ENCODE data around the gene SARS1.

SARS1 gene

GRCh38 chr1:109249654-109250401 is 36.1 kb downstream of the SARS1 start:
- peak; percentile 81 for DNase-seq (ENCODE audit: low spot score)

- no peak for DNase-seq (ENCODE audit: low spot score)
These were observed 36.9 kb downstream of the SARS1 start for GRCh38 chr1:109250454-109251276.

- no peak for DNase-seq (ENCODE audit: low spot score)
These were observed 37.8 kb downstream of the SARS1 start for GRCh38 chr1:109251277-109252166.

GRCh38 chr1:109252167-109252892 is 38.6 kb downstream of the SARS1 start:
- no peak for DNase-seq (ENCODE audit: low spot score)

GRCh38 chr1:109252893-109253802 is 39.4 kb downstream of the SARS1 start:
- peak; percentile 58 for DNase-seq (ENCODE audit: low spot score)

- peak; percentile 64 for DNase-seq (ENCODE audit: low spot score)
These were observed 40.3 kb downstream of the SARS1 start for GRCh38 chr1:109253803-109254620.

- peak; percentile 42 for DNase-seq (ENCODE audit: low spot score)
These were observed 40.9 kb downstream of the SARS1 start for GRCh38 chr1:109254621-109255096.

- peak; percentile 68 for DNase-seq (ENCODE audit: low spot score)
These were observed 41.5 kb downstream of the SARS1 start for GRCh38 chr1:109255097-109255651.

GRCh38 chr1:109255678-109256077 is 42.0 kb downstream of the SARS1 start:
- DNase-seq (ENCODE audit: low spot score): no peak

GRCh38 chr1:109256085-109256484 is 42.4 kb downstream of the SARS1 start:
- DNase-seq (ENCODE audit: low spot score): no peak

- DNase-seq (ENCODE audit: low spot score): no peak
These were observed 43.4 kb downstream of the SARS1 start for GRCh38 chr1:109256971-109257681.

- no peak for DNase-seq (ENCODE audit: low spot score)
These were observed 44.1 kb downstream of the SARS1 start for GRCh38 chr1:109257682-109258421.

- no peak for DNase-seq (ENCODE audit: low spot score)
These were observed 45.1 kb downstream of the SARS1 start for GRCh38 chr1:109258481-109259466.

- DNase-seq (ENCODE audit: low spot score): peak; percentile 51
These were observed 46.2 kb downstream of the SARS1 start for GRCh38 chr1:109259674-109260557.

- DNase-seq (ENCODE audit: low spot score): no peak
These were observed 47.3 kb downstream of the SARS1 start for GRCh38 chr1:109261006-109261405.
